Hepatocyte (in vitro differentiated cells): Measurements from ENCODE around the gene BAIAP3. TPM values are rescaled to one million over a fixed set of nuclear protein-coding genes. Genes with fewer than 3 reads are reported as not detected.

Experiments
- DNase-seq: peaks from one replicate; pipeline ENCODE4 v3.0.0-alpha.2; 2016; ENCODE audit warnings: low spot score
- H2AFZ ChIP-seq: fragments of 200-600 bp; sonication (generic); 2 replicates; pipeline ENCODE4 v1.6.0; 2016; ENCODE audit warnings: antibody characterized with exemption, mild to moderate bottlenecking
- H3K27ac ChIP-seq: fragments of 200-600 bp; sonication (generic); 2 replicates; pipeline ENCODE4 v1.5.1; 2016; ENCODE audit warnings: mild to moderate bottlenecking
- H3K27me3 ChIP-seq: fragments of 200-600 bp; sonication (generic); 2 replicates; pipeline ENCODE4 v1.6.1; 2016
- H3K36me3 ChIP-seq: fragments of 200-600 bp; sonication (generic); replicated peaks from 2 replicates; pipeline ENCODE4 v1.5.1; 2016; ENCODE audit warnings: low read depth; ENCODE audit not compliant: insufficient read depth
- H3K4me1 ChIP-seq: fragments of 200-600 bp; sonication (generic); 2 replicates; pipeline ENCODE4 v1.5.1; 2016; ENCODE audit warnings: mild to moderate bottlenecking, moderate library complexity; ENCODE audit not compliant: insufficient read depth
- H3K4me2 ChIP-seq: fragments of 200-600 bp; sonication (generic); 2 replicates; pipeline ENCODE4 v1.6.0; 2016
- H3K4me3 ChIP-seq: fragments of 200-600 bp; sonication (generic); 2 replicates; pipeline ENCODE4 v1.5.1; 2016; ENCODE audit warnings: mild to moderate bottlenecking
- H3K79me2 ChIP-seq: fragments of 200-600 bp; sonication (generic); 2 replicates; pipeline ENCODE4 v1.6.0; 2017; ENCODE audit warnings: mild to moderate bottlenecking
- H3K9me2 ChIP-seq: fragments of 200-600 bp; sonication (generic); replicated peaks from 2 replicates; pipeline ENCODE4 v1.6.0; 2017; ENCODE audit warnings: mild to moderate bottlenecking; ENCODE audit not compliant: insufficient read depth
- H3K9me3 ChIP-seq: fragments of 200-600 bp; sonication (generic); 2 replicates; pipeline ENCODE4 v1.5.1; 2016; ENCODE audit warnings: low read depth, mild to moderate bottlenecking
- H4K20me1 ChIP-seq: fragments of 200-600 bp; sonication (generic); 2 replicates; pipeline ENCODE4 v1.6.0; 2016; ENCODE audit warnings: mild to moderate bottlenecking; ENCODE audit not compliant: insufficient read depth, poor library complexity, severe bottlenecking
- CTCF ChIP-seq: fragments of 200-600 bp; sonication (generic); IDR thresholded peaks from 2 replicates; pipeline ENCODE4 v1.5.1; 2016; ENCODE audit warnings: antibody characterized with exemption, mild to moderate bottlenecking; ENCODE audit not compliant: poor library complexity
- EZH2 ChIP-seq: fragments of 200-600 bp; sonication (generic); IDR thresholded peaks from 2 replicates; pipeline ENCODE4 v1.6.1; 2016; ENCODE audit warnings: antibody characterized with exemption, mild to moderate bottlenecking, borderline replicate concordance
- EZH2phosphoT487 ChIP-seq: fragments of 200-600 bp; sonication (generic); IDR thresholded peaks from one replicate; pipeline ENCODE4 v1.6.1; 2018; ENCODE audit warnings: antibody characterized with exemption, mild to moderate bottlenecking, low read depth, moderate library complexity; ENCODE audit not compliant: unreplicated experiment, severe bottlenecking
- WGBS: methylation state at CpG from one replicate; pipeline ENCODE4 v1.1.6; 2016; ENCODE audit warnings: low lambda C conversion rate; ENCODE audit errors: missing lambda C conversion rate; 5-methylcytosine and 5-hydroxymethylcytosine counted together
- polyA plus RNA-seq: library from polyadenylated mRNA; unstranded; fragments of >200 nt; fragmentation: Nextera tagmentation; extraction: Ambion mirVana; gene quantifications from 2 replicates; pipeline ENCODE4 v1.2.1, GENCODE V29; 2016
- total RNA-seq: library from RNA; depleted of rRNA; stranded (reverse); fragments of >200 nt; gene quantifications from 2 replicates; pipeline ENCODE4 v1.2.3, GENCODE V29; 2014

Gene BAIAP3
- total and polyA plus RNA-seq, 2 experiments from 2014 or later: 2.4 to 3.0 TPM

- WGBS: 96% methylated on average over 29 of the region's 35 CpGs
These were observed 9.9 kb upstream of the BAIAP3 start for GRCh38 chr16:1323296-1324239.

DNA sequence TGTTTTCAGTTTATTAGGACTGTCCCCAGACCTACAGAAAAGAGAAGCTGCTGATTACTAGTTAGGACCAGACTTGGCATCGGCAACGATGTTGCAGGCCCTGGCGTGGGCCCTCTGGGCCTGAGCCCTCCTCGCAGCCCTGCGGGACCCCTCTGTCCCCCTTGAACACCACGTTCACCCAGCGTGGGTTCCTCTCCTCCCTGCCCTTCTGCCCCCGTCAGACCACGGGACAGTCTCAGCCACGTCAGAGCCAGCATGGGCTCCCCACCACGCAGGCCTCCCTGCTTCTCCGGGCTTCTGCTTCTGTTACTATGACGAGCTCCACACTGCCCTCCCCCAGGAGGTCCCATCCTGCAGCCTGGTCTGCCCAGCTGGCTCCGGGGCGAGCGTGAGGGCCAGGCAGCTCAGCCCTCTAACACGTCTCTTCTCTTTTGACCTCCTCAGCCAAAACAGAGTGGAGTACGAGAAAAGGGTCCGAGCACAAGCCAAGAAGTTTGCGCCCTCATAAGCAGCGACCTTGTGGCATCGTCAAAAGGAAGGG is 9.1 kb upstream of the BAIAP3 start:
- Histone ChIP-seq H3K4me2 (no peak overlapping the region), H3K4me1 (no peaks in the 10 kb centered on the region), H3K36me3 (no peaks in the 10 kb centered on the region), H4K20me1 (peaks cover 15% of the 10 kb centered on the region), H3K27ac (no peak overlapping the region), H3K9me2 (no peaks in the 10 kb centered on the region), H2AFZ (no peak overlapping the region), H3K9me3 (no peaks in the 10 kb centered on the region), H3K4me3 (no peak overlapping the region), H3K79me2 (peaks cover 9% of the 10 kb centered on the region), H3K27me3 (no peaks in the 10 kb centered on the region)
- WGBS: 87% methylated on average over 22 of the region's 22 CpGs
- no peak for DNase-seq
- TF ChIP-seq EZH2 (no peak), EZH2phosphoT487 (no peak), CTCF (no peak)

More at GRCh38 chr16:1323296-1324239, 9.9 kb upstream of the BAIAP3 start:
- Histone ChIP-seq H3K4me3 (no peak overlapping the region), H3K4me2 (no peak overlapping the region), H3K79me2 (peaks cover 14% of the 10 kb centered on the region), H3K9me2 (no peaks in the 10 kb centered on the region), H2AFZ (no peak overlapping the region), H3K4me1 (no peaks in the 10 kb centered on the region), H3K27ac (no peak overlapping the region), H4K20me1 (peaks cover 16% of the 10 kb centered on the region), H3K9me3 (no peaks in the 10 kb centered on the region), H3K27me3 (no peaks in the 10 kb centered on the region), H3K36me3 (no peaks in the 10 kb centered on the region)
- DNase-seq: no peak
- no peak for TF ChIP-seq EZH2phosphoT487
- TF ChIP-seq EZH2: no peak
- TF ChIP-seq CTCF: no peak

DNA sequence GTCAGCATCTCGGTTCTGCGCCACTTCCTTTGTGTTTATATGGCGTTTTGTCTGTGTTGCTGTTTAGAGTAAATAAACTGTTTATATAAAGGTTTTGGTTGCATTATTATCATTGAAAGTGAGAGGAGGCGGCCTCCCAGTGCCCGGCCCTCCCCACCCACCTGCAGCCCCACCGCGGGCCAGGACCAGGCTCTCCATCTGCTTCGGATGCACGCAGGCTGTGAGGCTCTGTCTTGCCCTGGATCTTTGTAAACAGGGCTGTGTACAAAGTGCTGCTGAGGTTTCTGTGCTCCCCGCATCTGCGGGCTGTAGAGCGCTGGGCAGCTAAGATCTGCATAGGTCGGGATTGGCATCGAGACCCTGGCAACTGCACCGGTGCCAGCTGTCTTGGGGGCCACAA is 8.2 kb upstream of the BAIAP3 start:
- WGBS: 92% methylated on average over 15 of the region's 15 CpGs
- H3K4me3 ChIP-seq: no peak overlapping the region
- no peak overlapping the region for H3K27ac ChIP-seq
- H3K36me3 ChIP-seq: no peaks in the 10 kb centered on the region
- H3K4me1 ChIP-seq: no peaks in the 10 kb centered on the region
- H3K27me3 ChIP-seq: no peaks in the 10 kb centered on the region
- H3K9me3 ChIP-seq: no peaks in the 10 kb centered on the region
- no peaks in the 10 kb centered on the region for H3K79me2 ChIP-seq
- H4K20me1 ChIP-seq: peaks cover 10% of the 10 kb centered on the region
- no peaks in the 10 kb centered on the region for H3K9me2 ChIP-seq
- H3K4me2 ChIP-seq: no peak overlapping the region
- DNase-seq: no peak
- H2AFZ ChIP-seq: no peak overlapping the region
- TF ChIP-seq CTCF: no peak
- no peak for TF ChIP-seq EZH2
- TF ChIP-seq EZH2phosphoT487: no peak
